ENCODE measurements around the gene FSTL4. TPM values are rescaled to one million over a fixed set of nuclear protein-coding genes. Genes with fewer than 3 reads are reported as not detected.
A peak's percentile ranks its signal among the peaks of the same experiment; 100 is the strongest.

The FSTL4 gene
- polyA plus RNA-seq, 1 of the 3 experiments (the other 2 are of a cell fraction) = not detected

GRCh38 chr5:133607451-133607850 is 4.9 kb downstream of the FSTL4 start:
- DNase-seq = peak; percentile 12
- Histone ChIP-seq H3K9me2 (no peaks in the 10 kb centered on the region), H3K36me3 (replicated peaks in 1 of 2; ENCODE audit: control insufficient read depth in 1 of 2, insufficient read depth in 2 of 2, low read length in 1 of 2) (no peaks in the 10 kb centered on the region), H3K9ac (no peak overlapping the region), H3K27ac (ENCODE audit: low read depth in 2 of 2, low read length in 1 of 2) (no peak overlapping the region), H3K4me2 (no peak overlapping the region), H3F3A (replicated peaks; ENCODE audit: insufficient read depth) (no peaks in the 10 kb centered on the region), H3K27me3 (ENCODE audit: insufficient read depth) (peaks cover 21% of the 10 kb centered on the region), H3K4me3 (ENCODE audit: low read depth in 2 of 2, low read length in 1 of 2) (no peak overlapping the region), H4K20me1 (ENCODE audit: insufficient read depth) (no peaks in the 10 kb centered on the region), H2AFZ (ENCODE audit: low read depth) (no peak overlapping the region), H3K79me2 (ENCODE audit: insufficient read depth) (no peaks in the 10 kb centered on the region), H3K4me1 (ENCODE audit: control insufficient read depth in 1 of 2, insufficient read depth in 2 of 2, low read depth in 1 of 2, low read length in 1 of 2) (peaks cover 0 to 34% of the 10 kb centered on the region in 2 experiments; a peak in 2 of 4 replicates), H3K9me3 (no peaks in the 10 kb centered on the region)
- ChIA-PET POLR2A (no interaction called here), CTCF (interaction anchor here (0.9 to 9.1 kb wide), 9 partner anchors 11 to 262 kb away, joined by 3 to 97 read pairs (median 3); no protein-coding TSS in a partner anchor)
- TF ChIP-seq TAF1 (IDR thresholded peaks at IDR 0.05; ENCODE audit: borderline replicate concordance, low read depth, low read length) (no peak), NRF1 (IDR thresholded peaks at IDR 0.05; ENCODE audit: low read depth, low read length) (no peak), PBX3 (IDR thresholded peaks at IDR 0.05) (no peak), CTCF (IDR thresholded peaks at IDR 0.05) (no peak), POLR2AphosphoS5 (IDR thresholded peaks at IDR 0.05; ENCODE audit: low read depth, low read length) (no peak), JUND (IDR thresholded peaks at IDR 0.05) (no peak), SMC3 (IDR thresholded peaks at IDR 0.05; ENCODE audit: low read depth, low read length) (no peak), MAX (IDR thresholded peaks at IDR 0.05; ENCODE audit: low read depth) (no peak), RAD21 (IDR thresholded peaks at IDR 0.05; ENCODE audit: low read length) (no peak), ZBTB33 (IDR thresholded peaks at IDR 0.05; ENCODE audit: borderline replicate concordance, low read depth) (no peak), FOSL2 (IDR thresholded peaks at IDR 0.05; ENCODE audit: borderline replicate concordance, low read depth) (no peak), EZH2phosphoT487 (IDR thresholded peaks at IDR 0.05; ENCODE audit: borderline replicate concordance, low read depth) (no peak), REST (IDR thresholded peaks at IDR 0.05; ENCODE audit: low read depth, low read length) (no peak)
- WGBS (ENCODE audit: low lambda C conversion rate) = 43% methylated on average over 6 of the region's 6 CpGs

Data from SK-N-SH (cell line).